ENCODE measurements around the gene ZCCHC14. TPM values are rescaled to one million over a fixed set of nuclear protein-coding genes. Genes with fewer than 3 reads are reported as not detected.

The ZCCHC14 gene
- total and polyA plus RNA-seq, 11 donors = 6.4 to 18.4 (median 16.1) TPM

DNA sequence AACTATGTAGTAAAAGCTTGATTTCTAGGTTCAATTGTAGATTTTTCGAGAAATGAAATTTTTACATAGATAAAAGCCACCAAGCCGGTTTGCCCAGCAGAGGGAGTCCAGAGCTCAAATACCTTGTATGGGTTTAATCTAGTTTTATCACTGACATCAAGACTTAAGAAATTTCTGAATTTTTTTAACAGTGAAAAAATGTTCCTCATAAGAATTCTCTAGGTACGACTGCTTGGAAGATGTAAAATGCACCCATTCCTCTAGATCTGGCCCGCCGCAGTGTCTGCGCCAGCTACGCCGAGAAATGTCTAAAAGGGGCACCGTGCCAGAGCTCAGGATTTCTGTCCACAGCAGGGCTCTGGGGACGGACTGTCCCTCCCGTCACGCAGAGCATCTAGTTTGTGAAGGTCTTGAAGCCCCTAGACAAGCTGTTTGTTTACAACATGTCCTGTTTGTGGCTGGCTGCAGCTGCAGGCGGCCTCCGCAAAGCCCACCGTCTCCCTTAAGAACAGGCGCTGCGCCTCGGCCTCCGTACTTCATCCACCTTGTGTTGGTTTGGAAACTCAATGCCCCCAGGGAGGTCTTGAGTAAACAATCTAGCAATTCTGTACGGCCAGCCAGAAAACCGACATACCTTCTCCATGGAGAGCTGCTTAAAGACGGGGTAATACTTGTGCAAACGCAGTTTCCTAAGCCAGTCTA, 75.8 kb downstream of the ZCCHC14 start:
- Histone ChIP-seq H3K27ac (no peak overlapping the region), H3K9me3 (no peaks in the 10 kb centered on the region), H3K4me1 (peaks cover 0 to 6% (median 0%) of the 10 kb centered on the region in 12 donors), H3K27me3 (no peaks in the 10 kb centered on the region), H3K36me3 (peaks cover 0 to 100% (median 95%) of the 10 kb centered on the region in 9 donors), H3K4me3 (no peak overlapping the region)
- no peak for DNase-seq
- intact Hi-C loops (cut with DNase I) = loop anchor here in 9 of 10 donors (2.0 to 10.0 kb wide), 9 partner anchors 75 to 220 kb away; partner anchors contain the start of gene ZCCHC14 (in 2 of the 9)
- TF ChIP-seq, protein P1, sequence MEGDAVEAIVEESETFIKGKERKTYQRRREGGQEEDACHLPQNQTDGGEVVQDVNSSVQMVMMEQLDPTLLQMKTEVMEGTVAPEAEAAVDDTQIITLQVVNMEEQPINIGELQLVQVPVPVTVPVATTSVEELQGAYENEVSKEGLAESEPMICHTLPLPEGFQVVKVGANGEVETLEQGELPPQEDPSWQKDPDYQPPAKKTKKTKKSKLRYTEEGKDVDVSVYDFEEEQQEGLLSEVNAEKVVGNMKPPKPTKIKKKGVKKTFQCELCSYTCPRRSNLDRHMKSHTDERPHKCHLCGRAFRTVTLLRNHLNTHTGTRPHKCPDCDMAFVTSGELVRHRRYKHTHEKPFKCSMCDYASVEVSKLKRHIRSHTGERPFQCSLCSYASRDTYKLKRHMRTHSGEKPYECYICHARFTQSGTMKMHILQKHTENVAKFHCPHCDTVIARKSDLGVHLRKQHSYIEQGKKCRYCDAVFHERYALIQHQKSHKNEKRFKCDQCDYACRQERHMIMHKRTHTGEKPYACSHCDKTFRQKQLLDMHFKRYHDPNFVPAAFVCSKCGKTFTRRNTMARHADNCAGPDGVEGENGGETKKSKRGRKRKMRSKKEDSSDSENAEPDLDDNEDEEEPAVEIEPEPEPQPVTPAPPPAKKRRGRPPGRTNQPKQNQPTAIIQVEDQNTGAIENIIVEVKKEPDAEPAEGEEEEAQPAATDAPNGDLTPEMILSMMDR (IDR thresholded peaks at IDR 0.05) = peak; percentile 49 to 79 (median 66)
- no peak for TF ChIP-seq POLR2A (IDR thresholded peaks at IDR 0.05)
- ATAC-seq = no peak
- WGBS, 4 donors = 71 to 86% (median 82%) methylated on average over 22 to 23 of the region's 23 CpGs

DNA sequence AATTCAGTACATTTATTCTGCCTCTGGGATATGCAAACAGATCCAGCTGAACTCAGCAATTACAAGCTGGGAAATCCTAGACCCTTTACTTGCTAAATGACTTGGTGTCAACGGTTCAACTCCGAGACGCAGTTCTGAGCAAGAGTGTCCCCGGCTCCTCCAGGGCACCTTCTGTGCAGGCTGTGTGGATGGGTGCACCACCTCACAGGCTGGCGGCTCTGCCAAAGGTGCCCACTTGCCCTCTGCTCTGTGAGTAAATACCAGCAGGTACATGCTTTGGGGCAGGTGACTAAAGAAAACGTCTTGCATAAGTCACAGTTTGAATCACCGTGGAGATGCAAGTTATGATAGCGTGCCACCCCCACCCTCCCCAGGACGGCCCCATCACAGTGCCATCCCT, 77.4 kb downstream of the ZCCHC14 start:
- H3K36me3 ChIP-seq = peaks cover 0 to 100% (median 99%) of the 10 kb centered on the region in 9 donors
- peaks cover 0 to 6% (median 0%) of the 10 kb centered on the region in 12 donors for H3K4me1 ChIP-seq
- H3K4me3 ChIP-seq = no peak overlapping the region
- no peaks in the 10 kb centered on the region for H3K27me3 ChIP-seq
- H3K9me3 ChIP-seq = no peaks in the 10 kb centered on the region
- TF ChIP-seq, protein P1 (IDR thresholded peaks at IDR 0.05) = no peak
- TF ChIP-seq POLR2A (IDR thresholded peaks at IDR 0.05) = no peak
- WGBS, 4 donors = 82 to 94% (median 93%) methylated on average over 8 to 9 of the region's 9 CpGs
- no peak for DNase-seq
- intact Hi-C loops (cut with DNase I) = loop anchor here in 9 of 10 donors (5.0 to 10.0 kb wide), 8 partner anchors 77 to 222 kb away; partner anchors contain the start of gene ZCCHC14 (in 2 of the 9)
- ATAC-seq = no peak
- no peak overlapping the region for H3K27ac ChIP-seq

DNA sequence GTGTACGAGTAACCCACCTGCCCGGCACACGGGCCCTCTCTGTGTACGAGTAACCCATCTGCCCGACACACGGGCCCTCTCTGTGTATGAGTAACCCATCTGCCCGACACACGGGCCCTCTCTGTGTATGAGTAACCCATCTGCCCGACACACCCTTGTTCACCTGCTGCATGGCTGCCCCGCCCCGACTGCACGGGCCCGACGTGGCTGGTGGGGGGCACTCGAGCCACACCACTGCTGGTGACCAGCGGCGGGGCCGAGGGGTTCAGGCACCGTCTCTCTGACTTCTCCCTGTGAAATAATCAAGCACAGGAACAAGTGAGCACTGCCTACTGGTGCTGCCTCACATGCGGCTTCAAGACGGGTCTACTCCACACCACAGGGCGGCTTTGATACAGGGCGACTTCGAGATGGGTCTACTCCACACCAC, 78.6 kb downstream of the ZCCHC14 start:
- DNase-seq (no peak), ATAC-seq (no peak)
- Histone ChIP-seq H3K4me3 (no peak overlapping the region), H3K36me3 (peaks cover 0 to 100% (median 96%) of the 10 kb centered on the region in 9 donors), H3K27me3 (no peaks in the 10 kb centered on the region), H3K9me3 (no peaks in the 10 kb centered on the region), H3K27ac (no peak overlapping the region), H3K4me1 (peaks cover 0 to 6% (median 0%) of the 10 kb centered on the region in 12 donors)
- TF ChIP-seq POLR2A (IDR thresholded peaks at IDR 0.05) = no peak
- TF ChIP-seq, protein P1 (IDR thresholded peaks at IDR 0.05) = no peak
- intact Hi-C loops (cut with DNase I) = loop anchor here in 6 of 10 donors (5.0 to 10.0 kb wide), 7 partner anchors 81 to 223 kb away; partner anchors contain the start of gene ZCCHC14 (in 1 of the 6)
- 90 to 91% (median 90%) methylated on average over 24 of the region's 24 CpGs for WGBS, 4 donors

DNA sequence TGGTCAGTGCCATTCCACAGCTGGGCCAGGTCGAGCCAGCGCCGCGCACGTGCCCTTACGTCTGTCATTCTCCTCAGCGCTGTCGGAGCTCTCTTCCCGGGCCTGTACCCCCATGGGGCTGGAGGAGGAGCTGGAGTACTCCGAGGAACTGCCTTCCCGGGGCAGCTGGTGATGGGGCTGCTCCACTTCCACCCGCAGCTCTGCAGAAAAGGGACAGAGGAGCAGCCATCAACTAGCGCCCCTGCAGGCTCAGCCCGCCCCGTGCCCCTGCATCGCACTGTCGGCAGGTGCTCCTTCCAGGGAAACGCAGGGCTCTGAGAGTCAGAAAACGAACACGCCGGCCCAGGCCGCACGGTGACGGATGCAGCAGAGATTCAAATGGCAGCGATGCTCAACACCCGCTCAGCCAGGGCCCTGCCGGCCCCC, 79.8 kb downstream of the ZCCHC14 start:
- Histone ChIP-seq H3K4me1 (peaks cover 0 to 8% (median 0%) of the 10 kb centered on the region in 12 donors), H3K27ac (no peak overlapping the region), H3K9me3 (no peaks in the 10 kb centered on the region), H3K27me3 (no peaks in the 10 kb centered on the region), H3K4me3 (no peak overlapping the region), H3K36me3 (peaks cover 0 to 100% (median 94%) of the 10 kb centered on the region in 9 donors)
- ATAC-seq (peak in 2 of 4 donors; percentile 15 to 24), DNase-seq (no peak)
- TF ChIP-seq, protein P1 (IDR thresholded peaks at IDR 0.05) = no peak
- no peak for TF ChIP-seq POLR2A (IDR thresholded peaks at IDR 0.05)
- 89 to 92% (median 91%) methylated on average over 24 to 27 of the region's 27 CpGs for WGBS, 4 donors
- intact Hi-C loops (cut with DNase I) = loop anchor here in 6 of 10 donors (5.0 to 10.0 kb wide), 7 partner anchors 82 to 224 kb away; partner anchors contain the start of gene ZCCHC14 (in 1 of the 6)
